Fibroblast of upper back skin (primary cell): ENCODE results near the gene DROSHA.
A peak's percentile ranks its signal among the peaks of the same experiment; 100 is the strongest.

ENCODE experiments used
- DNase-seq: peaks from one replicate; pipeline ENCODE4 v3.0.0-alpha.2; 2013

Gene DROSHA

DNA sequence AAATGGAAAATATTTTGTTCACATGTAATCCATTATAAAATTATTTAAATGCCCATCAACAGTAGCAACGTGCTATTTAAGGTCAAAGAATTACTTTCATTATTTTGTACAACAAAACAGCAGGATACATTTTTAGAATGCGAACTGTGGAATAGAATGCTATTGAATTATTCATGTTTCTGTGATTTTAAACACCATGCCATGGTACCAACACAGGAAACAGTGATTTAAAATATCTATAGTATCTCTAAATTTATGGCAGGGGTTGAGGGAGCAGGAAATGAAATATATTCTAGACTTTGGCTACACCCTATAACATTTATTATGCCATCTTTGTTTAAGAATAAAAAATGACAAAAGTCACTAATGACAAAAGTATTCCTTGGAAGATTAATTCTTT, 62.4 kb downstream of the DROSHA start:
- DNase-seq = no peak

- DNase-seq = no peak
These were observed 66.6 kb downstream of the DROSHA start for GRCh38 chr5:31465291-31465690.

- peak; percentile 23 for DNase-seq
These were observed 67.8 kb downstream of the DROSHA start for GRCh38 chr5:31464081-31464480.

DNA sequence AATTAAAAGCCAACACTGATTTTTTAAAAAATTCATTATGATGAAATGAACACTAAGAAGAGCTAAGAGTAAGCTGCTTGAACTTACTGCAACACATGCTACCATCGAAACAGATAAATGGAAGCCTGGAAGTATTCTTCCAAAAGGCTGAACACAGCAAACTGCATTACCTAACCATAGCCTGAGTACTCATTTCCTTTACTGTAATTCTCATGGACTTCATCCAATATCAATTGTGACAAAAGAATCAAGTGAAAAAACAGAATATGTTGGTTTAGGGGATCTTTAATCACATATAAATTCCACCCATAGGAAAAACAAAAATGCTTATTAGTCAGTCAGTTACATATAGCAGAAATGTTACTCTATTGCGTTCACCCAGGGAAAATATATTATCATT, 68.5 kb downstream of the DROSHA start:
- DNase-seq = no peak

DNA sequence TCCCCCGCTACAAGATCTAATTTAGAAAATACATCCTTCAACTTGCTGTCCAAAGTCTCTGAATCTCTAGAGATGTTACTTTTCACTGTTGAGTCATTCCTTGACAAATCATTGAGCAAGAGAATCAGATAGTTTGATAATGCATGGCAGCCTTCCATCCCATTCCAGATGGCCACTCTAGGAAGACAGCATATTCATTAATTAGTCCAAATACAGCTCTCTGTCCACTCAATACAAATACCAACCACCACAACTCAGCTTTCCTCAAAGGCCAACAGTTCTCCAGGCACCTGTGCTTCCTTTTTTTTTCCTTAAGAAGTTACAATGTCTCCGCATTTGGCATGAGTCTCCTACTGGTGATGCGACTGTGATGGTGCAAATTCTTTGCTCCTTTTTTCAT, 72.3 kb downstream of the DROSHA start:
- DNase-seq = peak; percentile 46

DNA sequence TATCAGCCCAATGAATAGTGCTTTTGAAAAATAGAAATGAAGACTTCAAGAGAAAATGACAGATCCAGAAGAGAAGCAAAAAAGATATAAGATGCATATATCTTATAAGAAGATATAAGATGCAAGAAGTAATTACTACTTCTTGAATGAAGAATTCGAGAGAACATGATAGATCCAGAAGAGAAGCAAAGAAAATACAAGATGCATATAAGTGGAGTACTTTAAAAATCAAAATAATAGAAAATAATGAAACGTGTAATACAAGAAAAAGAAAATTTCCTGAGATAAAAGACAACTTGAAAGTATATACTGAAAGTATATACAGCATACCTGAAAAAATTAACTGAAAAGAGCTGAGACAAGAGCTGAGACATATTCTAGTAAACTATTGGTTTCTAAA, 76.7 kb downstream of the DROSHA start:
- DNase-seq = no peak

- DNase-seq = no peak
These were observed 78.4 kb downstream of the DROSHA start for GRCh38 chr5:31453522-31453921.

- peak; percentile 37 for DNase-seq
These were observed 79.6 kb downstream of the DROSHA start for GRCh38 chr5:31452314-31452713.

DNA sequence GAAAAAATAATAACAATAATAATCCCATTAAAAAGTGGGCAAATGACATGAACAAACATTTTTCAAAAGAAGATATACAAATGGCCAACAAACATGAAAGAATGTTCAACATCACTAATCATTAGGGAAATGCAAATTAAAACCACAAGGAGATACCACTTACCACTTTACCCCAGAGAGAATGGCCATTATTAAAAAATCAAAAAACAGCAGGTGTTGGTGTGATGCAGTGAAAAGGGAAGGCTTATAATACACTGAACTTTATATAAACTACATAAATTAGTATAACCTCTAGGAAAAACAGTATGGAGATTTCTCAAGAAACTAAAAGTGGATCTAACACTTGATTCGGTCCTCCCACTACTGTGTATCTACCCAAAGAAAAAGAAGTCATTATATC, 81.9 kb downstream of the DROSHA start:
- DNase-seq = no peak

GRCh38 chr5:31449174-31449573, 82.7 kb downstream of the DROSHA start:
- DNase-seq = peak; percentile 89

GRCh38 chr5:31445041-31445600, 86.8 kb downstream of the DROSHA start:
- DNase-seq = no peak

DNA sequence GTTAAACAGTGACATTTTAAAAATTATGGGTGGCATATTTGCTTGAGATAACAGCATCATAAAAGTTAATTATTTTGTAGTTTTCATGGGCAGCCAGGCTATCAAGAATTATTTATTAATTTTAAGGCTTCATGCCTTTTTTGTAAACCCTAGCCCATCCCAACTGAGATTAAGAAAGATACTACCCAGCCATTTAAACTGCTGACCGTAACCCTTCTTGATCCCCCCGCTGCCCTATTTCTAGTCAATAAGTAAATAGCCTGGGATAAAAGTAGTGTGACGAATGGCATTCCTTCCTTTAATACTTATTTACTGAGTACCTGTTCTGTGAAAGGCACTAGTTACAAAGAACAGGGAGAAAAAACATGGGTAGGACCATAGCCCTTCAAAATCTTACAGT, 88.3 kb downstream of the DROSHA start:
- no peak for DNase-seq

- DNase-seq = peak; percentile 24
These were observed 89.7 kb downstream of the DROSHA start for GRCh38 chr5:31442058-31442745.

DNA sequence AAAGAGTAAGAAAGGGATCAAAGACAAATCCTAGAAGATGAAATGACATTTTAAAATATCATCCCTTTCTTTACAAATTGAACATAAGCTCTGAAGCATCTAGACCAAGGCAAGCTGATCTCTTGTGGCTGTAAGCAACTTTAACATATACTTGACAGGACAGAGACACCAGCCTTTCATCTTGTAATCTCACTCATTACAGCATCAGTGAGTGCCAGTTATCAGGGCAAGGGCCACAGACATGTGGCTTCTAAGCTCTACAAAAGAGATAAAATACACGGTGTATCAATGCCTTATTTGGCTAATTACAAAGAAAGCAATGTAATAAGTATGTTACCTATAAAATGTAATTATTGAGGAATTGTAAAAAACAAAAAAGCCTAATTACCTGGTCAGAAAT, 95.0 kb downstream of the DROSHA start:
- DNase-seq = no peak

DNA sequence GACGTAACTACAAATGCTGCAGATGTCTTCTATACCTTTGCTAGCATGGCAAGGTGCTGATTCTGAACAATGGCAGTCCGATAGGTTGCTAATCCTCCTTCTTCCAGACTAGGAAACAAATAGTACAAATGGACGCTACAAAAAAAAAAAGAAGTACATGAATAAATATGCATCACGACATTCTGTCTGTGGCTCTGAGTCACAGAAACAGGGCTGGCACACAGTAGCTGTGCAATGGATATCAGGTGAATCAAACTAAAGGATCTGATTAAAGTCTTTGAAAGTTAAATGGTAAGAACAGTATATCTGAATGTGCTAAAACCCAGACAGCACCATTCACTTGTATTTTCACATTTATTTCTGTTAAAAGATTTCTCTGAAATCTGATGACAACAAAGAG, 96.2 kb downstream of the DROSHA start:
- DNase-seq = no peak

GRCh38 chr5:31434898-31435297, 97.0 kb downstream of the DROSHA start:
- no peak for DNase-seq

DNA sequence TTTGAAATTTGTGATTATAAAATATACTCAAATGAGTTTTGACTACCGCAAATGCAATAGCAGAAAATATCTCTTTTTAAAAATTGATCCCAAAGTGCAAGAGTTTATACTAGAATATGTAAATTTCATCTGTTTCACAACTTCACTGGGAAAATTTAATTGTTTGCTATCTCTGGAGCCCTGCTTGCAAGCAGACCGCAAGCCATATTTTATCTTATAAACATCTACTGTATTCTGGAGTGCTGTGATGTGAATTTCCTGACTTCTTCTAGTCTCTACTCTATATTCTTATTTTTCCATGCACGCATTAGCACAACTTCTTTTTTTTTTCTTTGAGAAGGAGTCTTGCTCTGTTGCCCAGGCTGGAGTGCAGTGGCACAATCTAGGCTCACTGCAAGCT, 98.7 kb downstream of the DROSHA start:
- DNase-seq = no peak

GRCh38 chr5:31427724-31428309, 104.1 kb downstream of the DROSHA start:
- DNase-seq = no peak

GRCh38 chr5:31427013-31427723, 104.7 kb downstream of the DROSHA start:
- no peak for DNase-seq

DNA sequence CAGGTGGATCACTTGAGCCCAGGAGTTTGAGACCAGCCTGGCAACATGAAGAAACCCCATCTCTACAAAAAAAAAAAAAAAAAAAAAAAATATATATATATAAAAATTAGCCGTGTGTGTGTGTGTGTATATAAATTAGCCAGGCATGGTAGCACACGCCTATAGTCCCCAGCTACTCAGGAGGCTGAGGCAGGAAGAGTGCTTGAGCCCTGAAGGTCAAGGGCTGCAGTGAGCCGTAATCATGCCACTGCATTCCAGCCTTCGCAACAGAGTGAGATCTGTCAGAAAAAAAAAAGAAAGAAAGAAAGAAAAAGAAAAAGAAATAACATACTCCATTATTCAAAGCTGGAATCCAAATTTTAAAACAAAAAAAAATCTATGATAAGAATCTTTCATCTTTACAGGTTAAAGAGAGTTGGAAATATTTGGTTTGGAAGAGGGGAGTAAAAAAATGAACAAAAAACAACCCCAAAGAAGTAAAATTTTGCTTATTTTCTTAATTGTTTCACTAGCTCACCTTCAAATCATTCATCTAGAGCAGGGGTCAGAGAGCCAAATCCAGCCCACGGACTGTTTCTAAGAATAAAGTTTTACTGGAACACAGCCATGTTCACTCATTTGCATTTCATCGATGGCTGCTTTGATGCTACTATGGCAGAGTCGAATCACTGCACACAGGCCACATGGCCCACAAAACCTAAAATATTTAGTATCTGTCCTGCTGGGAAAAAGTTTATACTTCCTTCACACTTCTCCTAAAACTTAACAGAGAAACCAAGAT, 109.9 kb downstream of the DROSHA start:
- DNase-seq = no peak

DNA sequence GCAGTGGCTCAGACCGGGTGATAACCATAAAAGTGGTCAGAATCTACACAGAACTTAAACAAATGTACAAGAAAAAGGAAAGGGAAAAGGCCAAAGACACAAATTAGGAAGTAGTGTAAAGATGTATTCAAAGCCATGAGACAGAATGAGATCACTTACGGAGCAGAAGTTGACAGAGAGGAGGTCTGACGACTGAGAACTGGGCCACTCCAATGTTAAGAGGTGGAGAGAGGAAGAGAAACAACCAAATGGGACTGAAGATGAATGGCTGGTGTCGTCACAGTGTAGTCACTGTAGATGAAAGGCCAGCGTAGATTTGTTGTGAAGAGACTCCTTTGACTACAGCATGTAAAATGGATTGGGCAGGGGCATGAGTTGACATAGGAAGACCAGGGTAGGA, 114.4 kb downstream of the DROSHA start:
- DNase-seq = no peak

DNA sequence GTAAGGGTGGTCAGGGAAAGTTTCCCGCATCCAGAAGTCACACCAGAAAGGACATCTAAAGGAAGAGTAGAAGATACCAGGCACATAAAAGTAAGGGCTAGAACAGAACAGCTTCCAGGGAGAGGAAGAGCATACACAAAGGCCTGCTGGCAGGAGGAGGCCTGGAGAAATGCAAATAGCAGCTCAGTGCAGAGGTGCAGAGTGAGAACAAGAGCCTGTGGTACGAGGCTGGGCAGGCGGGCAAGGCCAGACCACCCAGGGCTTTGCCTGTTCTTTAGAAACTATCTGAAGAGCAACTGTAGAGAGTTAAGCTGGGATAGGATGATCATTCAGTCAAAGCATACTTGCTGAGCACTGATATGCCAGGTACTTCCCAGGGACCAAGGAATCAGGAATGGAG, 115.3 kb downstream of the DROSHA start:
- no peak for DNase-seq

- no peak for DNase-seq
These were observed 115.9 kb downstream of the DROSHA start for GRCh38 chr5:31415960-31416359.
